HG03103 (cell line): ENCODE data around the gene CHD6.

ENCODE experiments used
- ATAC-seq: cut with Tn5 transposase; IDR thresholded peaks from one replicate; pipeline ENCODE4 v1.9.1; 2021; ENCODE audit warnings: low read depth; ENCODE audit not compliant: unreplicated experiment

The CHD6 gene

GRCh38 chr20:41375846-41376245, 242.3 kb downstream of the CHD6 start:
- no peak for ATAC-seq

DNA sequence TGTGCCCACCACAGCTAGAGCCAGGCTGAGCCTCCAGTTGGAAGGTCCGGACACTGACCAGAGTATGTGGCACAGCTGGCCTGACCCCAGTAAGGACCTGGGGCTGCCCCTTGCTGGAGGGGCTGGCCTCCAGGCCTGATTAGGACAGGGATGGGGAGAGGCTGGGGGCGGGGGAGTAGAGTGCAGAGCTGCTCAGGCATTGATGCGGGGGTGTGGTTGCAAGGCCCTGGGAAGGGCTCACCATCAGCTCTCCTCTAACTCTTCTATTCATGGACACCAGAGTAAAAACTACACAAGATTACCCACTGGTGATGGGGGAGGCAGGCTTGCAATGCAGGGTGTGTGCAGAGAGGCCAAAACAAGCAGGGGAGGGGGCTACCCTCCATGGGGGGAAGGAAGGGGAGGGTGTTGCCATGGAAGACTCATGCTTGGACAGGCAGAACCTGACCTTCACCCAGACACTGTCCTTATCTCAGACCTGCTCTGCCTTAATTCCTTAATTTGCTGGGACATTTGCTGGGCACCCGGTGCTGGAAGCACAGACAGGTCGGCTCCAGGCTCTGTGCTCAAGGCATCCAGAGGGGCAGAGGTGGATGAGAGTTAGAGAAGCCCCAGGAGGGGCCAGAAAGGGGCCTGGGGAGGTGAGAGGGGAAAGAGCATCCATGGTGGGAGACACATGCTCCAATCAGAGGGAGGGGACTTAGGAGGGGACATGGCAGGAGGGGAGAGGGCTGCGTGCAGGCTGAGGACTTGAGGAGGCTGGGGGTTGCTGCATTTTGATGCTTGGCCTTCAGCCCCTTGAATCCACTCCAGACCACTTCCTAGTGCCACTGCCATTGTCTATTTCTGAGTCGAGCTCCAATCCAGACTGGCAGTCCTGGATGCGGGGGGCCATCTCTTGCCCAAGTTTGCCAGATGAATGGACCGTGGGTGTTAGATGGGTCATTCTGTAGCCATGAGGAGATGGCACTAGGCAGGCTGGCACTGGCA, 244.0 kb downstream of the CHD6 start:
- ATAC-seq: no peak

- ATAC-seq: no peak
Measured at GRCh38 chr20:41373251-41373783, 244.9 kb downstream of the CHD6 start.

GRCh38 chr20:41371371-41371770, 246.8 kb downstream of the CHD6 start:
- ATAC-seq: no peak

GRCh38 chr20:41370176-41370575, 248.0 kb downstream of the CHD6 start:
- ATAC-seq: no peak

DNA sequence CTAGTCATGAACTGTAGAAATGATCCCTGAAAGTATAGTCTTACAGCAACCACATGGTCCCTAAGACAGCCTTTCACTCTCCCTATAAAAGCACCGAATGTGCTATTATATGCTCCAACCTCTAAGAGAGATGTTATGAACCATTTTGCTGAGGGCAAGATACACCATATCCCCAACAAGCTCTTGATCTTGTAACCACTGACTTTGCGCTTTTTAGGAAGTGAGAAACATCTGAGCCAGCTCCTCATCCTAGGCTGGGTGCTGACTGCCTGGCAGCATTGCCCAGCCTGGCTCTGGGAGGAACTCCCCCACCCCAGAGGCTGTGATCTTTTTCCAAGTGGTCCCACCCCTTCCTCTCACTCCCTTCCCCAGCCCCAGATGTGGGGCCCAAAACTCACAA, 248.5 kb downstream of the CHD6 start:
- ATAC-seq: peak; percentile 45

DNA sequence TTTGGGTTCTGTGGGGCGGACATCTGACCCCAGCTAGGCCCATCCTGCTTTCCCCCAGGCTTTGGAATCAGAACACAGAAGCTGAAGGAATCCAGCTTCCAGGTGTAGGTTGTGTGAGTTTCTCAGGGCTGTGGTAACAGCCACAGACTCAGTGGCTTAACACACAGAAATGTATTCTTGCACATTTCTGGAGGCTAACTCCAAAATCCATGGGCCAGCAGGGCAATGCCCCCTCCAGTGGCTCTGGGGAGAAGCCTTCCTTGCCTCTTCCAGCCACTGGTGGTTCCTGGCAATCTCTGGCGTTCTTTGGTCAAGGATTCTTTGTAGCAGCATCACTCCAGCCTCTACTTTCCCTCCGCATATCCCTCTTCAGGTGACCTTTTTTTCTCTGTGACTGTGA, 250.2 kb downstream of the CHD6 start:
- ATAC-seq: no peak

GRCh38 chr20:41367393-41367695, 250.8 kb downstream of the CHD6 start:
- no peak for ATAC-seq

GRCh38 chr20:41366546-41367392, 251.4 kb downstream of the CHD6 start, which contains the start of gene EMILIN3:
EMILIN3 (minus strand) TSS chr20:41366818; CDS start chr20:41366634, 184 bp downstream.
- no peak for ATAC-seq

DNA sequence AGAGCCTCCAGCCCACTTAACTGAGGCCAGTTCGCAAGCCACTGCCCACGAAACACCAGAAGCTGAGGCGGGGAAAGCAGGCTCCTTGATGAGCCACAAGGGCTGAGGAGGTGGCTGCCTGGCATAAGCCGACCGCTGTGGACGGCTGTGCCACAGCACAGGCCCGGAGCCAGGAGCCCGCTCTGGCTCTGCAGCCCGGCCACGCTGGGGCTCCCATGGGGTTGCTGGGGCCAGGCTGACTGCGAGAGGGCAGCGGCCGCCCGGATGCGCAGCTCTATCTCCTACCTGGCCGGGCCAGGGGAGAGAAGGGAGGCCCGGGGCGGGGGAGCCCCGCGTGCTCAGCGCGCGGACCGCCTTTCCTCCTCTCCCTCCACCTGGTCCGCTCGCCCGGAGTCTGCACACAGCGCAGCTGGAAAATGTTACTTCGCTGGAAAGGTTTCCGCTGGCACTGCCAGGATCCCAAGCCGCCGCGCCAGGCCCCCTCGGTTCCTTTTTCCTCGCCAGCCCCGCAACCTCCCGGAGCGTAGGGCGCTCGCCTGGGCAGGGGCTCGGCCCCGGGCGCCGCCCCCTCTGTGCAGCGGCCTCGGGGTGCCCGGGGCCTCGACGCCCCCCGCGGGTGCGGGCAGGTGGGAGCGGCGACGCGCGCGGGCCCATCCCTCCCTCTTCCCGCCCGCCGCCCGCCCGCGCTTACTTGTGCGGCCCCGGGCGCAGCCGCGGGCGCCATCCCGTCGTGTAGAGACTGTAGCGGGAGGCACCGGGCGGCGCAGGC, 252.2 kb downstream of the CHD6 start:
- no peak for ATAC-seq

GRCh38 chr20:41364967-41365765, 253.0 kb downstream of the CHD6 start:
- ATAC-seq: no peak

- no peak for ATAC-seq
Measured at GRCh38 chr20:41364236-41364855, 253.8 kb downstream of the CHD6 start.

- ATAC-seq: no peak
Measured at GRCh38 chr20:41363601-41364000, 254.6 kb downstream of the CHD6 start.

- ATAC-seq: no peak
Measured at GRCh38 chr20:41362748-41363140, 255.4 kb downstream of the CHD6 start.

DNA sequence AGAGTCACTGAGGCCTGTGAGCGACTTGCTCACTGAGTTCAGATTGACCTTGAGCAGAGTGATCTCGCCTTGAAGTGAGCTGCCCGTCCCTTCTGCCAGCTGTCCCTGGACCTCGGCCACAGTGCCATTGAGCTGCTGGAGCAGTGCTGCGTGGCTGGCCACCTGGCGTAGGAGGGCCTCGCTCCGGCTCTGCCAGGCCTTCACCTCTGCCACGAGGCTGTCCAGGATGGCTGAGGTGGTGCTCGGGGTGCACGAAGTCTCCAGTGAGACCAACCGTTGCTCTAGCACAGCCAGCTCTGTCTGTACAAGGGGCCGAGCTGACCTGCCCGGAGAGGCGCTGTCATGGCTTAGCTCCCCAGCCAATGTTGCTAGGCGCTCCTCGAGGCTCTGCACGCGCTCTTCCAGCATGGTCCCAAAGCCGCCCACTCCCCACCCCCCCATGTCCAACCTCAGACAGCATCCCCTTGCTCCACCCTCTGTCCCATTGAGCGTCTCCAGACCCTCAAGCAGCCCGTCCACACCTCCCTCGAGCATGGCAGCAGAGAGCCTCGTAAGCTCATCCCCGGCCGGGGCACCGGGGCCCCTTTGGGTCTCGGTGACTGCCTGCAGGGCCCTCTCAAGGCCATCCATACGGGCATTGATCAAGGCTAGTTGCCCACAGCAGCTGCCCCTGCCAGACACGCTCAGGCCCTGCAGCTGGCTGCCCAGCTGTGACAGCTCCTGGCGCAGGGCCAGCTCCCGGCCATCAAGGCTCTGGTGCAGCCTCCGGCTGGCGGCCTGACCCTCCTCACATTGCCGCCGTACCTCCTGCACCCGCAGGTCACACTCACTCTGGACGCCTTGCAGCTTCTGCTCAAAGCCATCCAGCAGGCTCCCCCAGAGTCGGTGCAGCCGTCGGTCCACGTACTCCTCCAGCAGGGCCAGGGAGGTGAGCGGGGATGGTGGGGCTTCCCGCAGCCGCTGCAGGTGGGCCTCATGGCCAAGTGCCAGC, 256.1 kb downstream of the CHD6 start:
- ATAC-seq: no peak

DNA sequence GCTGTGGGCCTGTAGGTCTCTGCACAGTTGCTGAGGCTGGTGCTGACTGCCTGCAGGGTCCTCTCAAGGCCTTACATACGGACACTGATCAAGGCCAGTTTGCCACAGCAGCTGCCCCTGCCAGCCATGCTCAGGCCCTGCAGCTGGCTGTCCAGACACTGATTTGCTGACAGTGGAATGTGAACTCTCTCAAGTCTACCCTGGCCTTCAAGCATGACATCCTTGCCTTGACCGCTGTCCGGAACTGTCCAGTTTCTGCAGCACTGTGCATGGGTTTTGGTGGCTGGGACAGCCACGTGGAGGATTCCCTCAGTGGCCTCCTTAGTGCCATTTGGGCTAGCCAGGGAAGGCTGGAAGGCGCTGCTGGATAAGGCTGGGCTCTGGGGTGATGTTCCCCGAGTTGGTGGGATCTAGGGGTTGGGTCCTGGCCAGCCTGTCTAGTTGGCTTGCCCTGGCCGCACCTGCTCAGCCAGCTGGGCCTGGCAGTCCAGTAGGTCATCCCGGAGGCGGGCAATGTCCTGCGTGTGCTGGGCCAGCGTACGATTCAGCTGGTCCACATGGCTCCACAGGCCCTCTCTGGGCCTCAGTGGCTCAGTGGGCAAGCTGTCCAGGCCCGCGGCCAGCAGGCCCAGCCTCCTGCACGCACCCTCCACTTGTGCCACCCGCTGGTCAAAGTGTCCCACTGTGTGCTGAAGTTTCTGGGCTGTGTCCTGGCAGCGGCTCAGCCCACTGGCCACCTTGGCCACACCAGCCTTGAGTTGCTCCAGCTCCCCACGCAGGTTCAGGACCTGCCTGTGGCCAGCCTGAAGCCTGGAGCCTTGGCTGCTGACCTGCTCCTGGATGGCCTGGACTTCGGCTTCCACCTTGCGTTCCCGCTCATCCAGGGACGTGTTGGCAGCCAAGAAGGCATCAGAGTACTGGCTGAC, 257.1 kb downstream of the CHD6 start:
- ATAC-seq: no peak

DNA sequence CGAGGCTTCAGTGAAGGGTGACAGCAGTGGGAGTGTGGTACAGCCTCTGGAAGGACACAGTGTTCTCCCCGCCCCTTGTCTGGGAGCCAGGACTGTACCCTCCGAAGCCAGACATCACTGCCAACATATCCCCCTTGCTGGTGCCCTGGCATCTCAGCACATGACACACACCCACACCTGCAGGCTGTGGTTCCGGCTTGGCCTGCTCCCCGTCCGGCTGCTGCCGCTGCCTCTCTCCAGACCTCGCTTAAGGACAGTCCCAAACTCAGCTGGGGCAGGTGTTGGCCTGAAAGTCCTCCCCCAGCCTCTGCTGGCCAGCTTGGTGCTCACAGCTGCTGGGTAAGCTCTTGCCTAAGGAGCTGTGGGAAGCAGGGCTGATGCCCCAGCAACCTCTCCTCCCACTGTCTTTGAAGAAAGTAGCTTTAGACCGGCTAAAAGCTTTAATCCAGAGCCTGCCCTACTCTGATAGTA, 258.6 kb downstream of the CHD6 start:
- ATAC-seq: no peak
